H9 (cell line): ENCODE data around the gene ANKRD16. TPM values are rescaled to one million over a fixed set of nuclear protein-coding genes. Genes with fewer than 3 reads are reported as not detected.

Experiments
- DNase-seq: peaks from one replicate; pipeline ENCODE4 v3.0.0-alpha.2; 2017
- H2AFZ ChIP-seq: one replicate; pipeline ENCODE4 v1.6.1; 2013; ENCODE audit warnings: mild to moderate bottlenecking, low read length, control low read depth, moderate library complexity
- H2AK5ac ChIP-seq: 2 replicates; pipeline ENCODE4 v1.6.1; 2013; ENCODE audit warnings: low read length, control low read depth, mixed read lengths; ENCODE audit not compliant: insufficient read length
- H2BK120ac ChIP-seq: one replicate; pipeline ENCODE4 v1.6.1; 2013; ENCODE audit warnings: low read depth, mild to moderate bottlenecking, low read length, control low read depth, inconsistent platforms; ENCODE audit not compliant: poor library complexity, severe bottlenecking
- H2BK12ac ChIP-seq: 2 replicates; pipeline ENCODE4 v1.6.1; 2013; ENCODE audit warnings: low read length, control low read depth, mixed read lengths, low read depth; ENCODE audit not compliant: insufficient read length
- H2BK15ac ChIP-seq: 2 replicates; pipeline ENCODE4 v1.6.1; 2013; ENCODE audit warnings: low read depth, low read length, control low read depth
- H2BK20ac ChIP-seq: one replicate; pipeline ENCODE4 v1.6.1; 2013; ENCODE audit warnings: low read depth, mild to moderate bottlenecking, low read length, control low read depth, inconsistent platforms; ENCODE audit not compliant: poor library complexity, severe bottlenecking
- H2BK5ac ChIP-seq: 2 replicates; pipeline ENCODE4 v1.6.1; 2013; ENCODE audit warnings: low read length, control low read depth, mixed read lengths; ENCODE audit not compliant: insufficient read length
- H3K14ac ChIP-seq: 2 replicates; pipeline ENCODE4 v1.6.1; 2013; ENCODE audit warnings: low read length, control low read depth; ENCODE audit not compliant: insufficient read depth
- H3K18ac ChIP-seq: 2 replicates; pipeline ENCODE4 v1.6.1; 2013; ENCODE audit warnings: low read depth, mild to moderate bottlenecking, mixed read lengths, low read length, control low read depth; ENCODE audit not compliant: insufficient read length
- H3K23ac ChIP-seq: 2 replicates; pipeline ENCODE4 v1.6.1; 2013; ENCODE audit warnings: low read length, control low read depth, mixed read lengths, low read depth; ENCODE audit not compliant: insufficient read length
- H3K23me2 ChIP-seq: 2 replicates; pipeline ENCODE4 v1.6.1; 2013; ENCODE audit warnings: low read depth, mild to moderate bottlenecking, mixed read lengths, low read length, control low read depth; ENCODE audit not compliant: insufficient read length, poor library complexity, severe bottlenecking
- H3K27ac ChIP-seq: 2 replicates; pipeline ENCODE4 v1.5.1; 2013; ENCODE audit warnings: low read length, control low read depth, mixed read lengths, low read depth; ENCODE audit not compliant: insufficient read length
- H3K27me3 ChIP-seq: 2 replicates; pipeline ENCODE4 v1.6.1; 2013; ENCODE audit warnings: low read length, control low read depth, inconsistent platforms; ENCODE audit not compliant: insufficient read depth
- H3K4ac ChIP-seq: 2 replicates; pipeline ENCODE4 v1.6.1; 2013; ENCODE audit warnings: low read depth, mild to moderate bottlenecking, control low read depth, inconsistent platforms, low read length, moderate library complexity
- H3K4me1 ChIP-seq: 2 replicates; pipeline ENCODE4 v1.6.1; 2013; ENCODE audit warnings: low read length, control low read depth, inconsistent platforms; ENCODE audit not compliant: insufficient read depth
- H3K4me2 ChIP-seq: 2 replicates; pipeline ENCODE4 v1.6.1; 2013; ENCODE audit warnings: low read length, control low read depth, mixed read lengths; ENCODE audit not compliant: insufficient read length, insufficient read depth
- H3K56ac ChIP-seq: 2 replicates; pipeline ENCODE4 v1.6.1; 2013; ENCODE audit warnings: low read depth, mild to moderate bottlenecking, mixed read lengths, low read length, control low read depth; ENCODE audit not compliant: insufficient read length
- H3K79me1 ChIP-seq: 2 replicates; pipeline ENCODE4 v1.6.1; 2013; ENCODE audit warnings: low read depth, mild to moderate bottlenecking, moderate library complexity, low read length, control low read depth, inconsistent platforms; ENCODE audit not compliant: insufficient read depth, poor library complexity, severe bottlenecking
- H3K79me2 ChIP-seq: 2 replicates; pipeline ENCODE4 v1.6.1; 2013; ENCODE audit warnings: low read length, control low read depth, inconsistent platforms; ENCODE audit not compliant: insufficient read depth
- H3K9ac ChIP-seq: 2 replicates; pipeline ENCODE4 v1.6.1; 2013; ENCODE audit warnings: low read length, control low read depth, mixed read lengths; ENCODE audit not compliant: insufficient read length; ENCODE audit errors: extremely low read depth
- H3K9me3 ChIP-seq: one replicate; pipeline ENCODE4 v1.6.1; 2013; ENCODE audit warnings: low read depth, low read length, inconsistent platforms; ENCODE audit not compliant: control insufficient read depth
- H3T11ph ChIP-seq: one replicate; pipeline ENCODE4 v1.6.1; 2013; ENCODE audit warnings: mild to moderate bottlenecking, low read length, control low read depth, inconsistent platforms
- H4K20me1 ChIP-seq: one replicate; pipeline ENCODE4 v1.6.1; 2013; ENCODE audit not compliant: control insufficient read depth, insufficient read length, insufficient read depth
- H4K5ac ChIP-seq: 2 replicates; pipeline ENCODE4 v1.6.1; 2013; ENCODE audit warnings: low read depth, mild to moderate bottlenecking, mixed read lengths, low read length, control low read depth; ENCODE audit not compliant: insufficient read length
- H4K8ac ChIP-seq: replicated peaks from 2 replicates; pipeline ENCODE4 v1.6.1; 2013; ENCODE audit warnings: low read length, control low read depth, mixed read lengths, low read depth; ENCODE audit not compliant: insufficient read length
- H4K91ac ChIP-seq: 2 replicates; pipeline ENCODE4 v1.6.1; 2013; ENCODE audit warnings: low read depth, mild to moderate bottlenecking, moderate library complexity, mixed read lengths, low read length, control low read depth; ENCODE audit not compliant: insufficient read length
- H3K27ac Mint-ChIP-seq, 3 experiments: 2 replicates in 2 of 3; 3 replicates in 1 of 3; pipeline ENCODE4 v1.8.0; 2020 to 2021; ENCODE audit warnings: mixed read lengths in 3 of 3, mild to moderate bottlenecking in 1 of 3, moderate library complexity in 1 of 3
- H3K27me3 Mint-ChIP-seq: 2 replicates; pipeline ENCODE4 v1.8.0; 2021; ENCODE audit warnings: low read depth, mild to moderate bottlenecking, moderate library complexity, mixed read lengths
- H3K36me3 Mint-ChIP-seq, 3 experiments: 2 replicates in 2 of 3; 3 replicates in 1 of 3; pipeline ENCODE4 v1.8.0; 2020 to 2021; ENCODE audit warnings: low read depth in 3 of 3, mixed read lengths in 3 of 3; ENCODE audit not compliant: insufficient read depth in 1 of 3
- H3K4me1 Mint-ChIP-seq, 2 experiments: 2 replicates each; pipeline ENCODE4 v1.8.0; 2020; ENCODE audit warnings: mixed read lengths in 2 of 2
- H3K4me3 Mint-ChIP-seq, 2 experiments: 2 replicates in 1 of 2; 3 replicates in 1 of 2; pipeline ENCODE4 v1.8.0; 2020 to 2021; ENCODE audit warnings: mild to moderate bottlenecking in 2 of 2, mixed read lengths in 2 of 2, moderate library complexity in 1 of 2
- H3K9me3 Mint-ChIP-seq, 2 experiments: 2 replicates in 1 of 2; 3 replicates in 1 of 2; pipeline ENCODE4 v1.8.0; 2020; ENCODE audit warnings: mild to moderate bottlenecking in 2 of 2, mixed read lengths in 2 of 2, moderate library complexity in 1 of 2
- CTCF ChIP-seq: fragments of 200-600 bp; sonication (generic); conservative IDR thresholded peaks from 3 replicates; pipeline ENCODE4 v1.8.0; 2021; ENCODE audit warnings: antibody characterized with exemption, mild to moderate bottlenecking
- WGBS: extraction: QIAGEN DNeasy Blood & Tissue Kit; methylation state at CpG from one replicate; pipeline ENCODE4 v1.1.7; 2013; ENCODE audit warnings: missing lambda C conversion rate, low lambda C conversion rate, mixed read lengths; ENCODE audit not compliant: insufficient read length; ENCODE audit errors: extremely low coverage; 5-methylcytosine and 5-hydroxymethylcytosine counted together
- total RNA-seq: library from RNA; stranded (reverse); gene quantifications from 2 replicates; pipeline ENCODE4 v1.2.1, GENCODE V29; 2021

Gene ANKRD16
- total RNA-seq, 1 experiment from 2014 or later: 11.4 TPM

- Histone ChIP-seq H4K91ac (no peak overlapping the region), H2BK120ac (no peak overlapping the region), H3T11ph (no peak overlapping the region), H4K5ac (no peak overlapping the region), H4K20me1 (no peaks in the 10 kb centered on the region), H3K9me3 (no peaks in the 10 kb centered on the region), H3K23ac (no peak overlapping the region), H3K23me2 (no peaks in the 10 kb centered on the region), H3K4me1 (no peaks in the 10 kb centered on the region), H3K27me3 (no peaks in the 10 kb centered on the region), H2BK15ac (no peak overlapping the region), H3K9ac (no peak overlapping the region), H2BK5ac (no peak overlapping the region), H2BK12ac (no peak overlapping the region), H3K4ac (no peak overlapping the region), H3K4me2 (no peak overlapping the region), H2BK20ac (no peak overlapping the region), H4K8ac (no peak overlapping the region), H3K79me2 (no peaks in the 10 kb centered on the region), H3K14ac (no peak overlapping the region), H2AFZ (no peak overlapping the region), H3K27ac (no peak overlapping the region), H3K18ac (no peak overlapping the region), H3K79me1 (no peaks in the 10 kb centered on the region), H3K56ac (no peak overlapping the region), H2AK5ac (no peak overlapping the region)
- WGBS: no CpG with 5 or more reads among the region's 10 CpGs
- no peak for TF ChIP-seq CTCF
- Mint-ChIP-seq H3K27ac (no peak overlapping the region), H3K4me1 (no peaks in the 10 kb centered on the region), H3K27me3 (no peaks in the 10 kb centered on the region), H3K36me3 (peaks cover 18 to 65% (median 63%) of the 10 kb centered on the region in 3 experiments; a peak in 6 of 7 replicates), H3K9me3 (no peaks in the 10 kb centered on the region), H3K4me3 (no peak overlapping the region)
- DNase-seq: no peak
Measured at GRCh38 chr10:5935628-5936027, 45.9 kb upstream of the ANKRD16 start.
